ENCODE data around the gene XYLT2. TPM values are rescaled to one million over a fixed set of nuclear protein-coding genes. Genes with fewer than 3 reads are reported as not detected.

XYLT2 gene
- total RNA-seq = 37.4 and 45.2 TPM in 2 replicates

DNA sequence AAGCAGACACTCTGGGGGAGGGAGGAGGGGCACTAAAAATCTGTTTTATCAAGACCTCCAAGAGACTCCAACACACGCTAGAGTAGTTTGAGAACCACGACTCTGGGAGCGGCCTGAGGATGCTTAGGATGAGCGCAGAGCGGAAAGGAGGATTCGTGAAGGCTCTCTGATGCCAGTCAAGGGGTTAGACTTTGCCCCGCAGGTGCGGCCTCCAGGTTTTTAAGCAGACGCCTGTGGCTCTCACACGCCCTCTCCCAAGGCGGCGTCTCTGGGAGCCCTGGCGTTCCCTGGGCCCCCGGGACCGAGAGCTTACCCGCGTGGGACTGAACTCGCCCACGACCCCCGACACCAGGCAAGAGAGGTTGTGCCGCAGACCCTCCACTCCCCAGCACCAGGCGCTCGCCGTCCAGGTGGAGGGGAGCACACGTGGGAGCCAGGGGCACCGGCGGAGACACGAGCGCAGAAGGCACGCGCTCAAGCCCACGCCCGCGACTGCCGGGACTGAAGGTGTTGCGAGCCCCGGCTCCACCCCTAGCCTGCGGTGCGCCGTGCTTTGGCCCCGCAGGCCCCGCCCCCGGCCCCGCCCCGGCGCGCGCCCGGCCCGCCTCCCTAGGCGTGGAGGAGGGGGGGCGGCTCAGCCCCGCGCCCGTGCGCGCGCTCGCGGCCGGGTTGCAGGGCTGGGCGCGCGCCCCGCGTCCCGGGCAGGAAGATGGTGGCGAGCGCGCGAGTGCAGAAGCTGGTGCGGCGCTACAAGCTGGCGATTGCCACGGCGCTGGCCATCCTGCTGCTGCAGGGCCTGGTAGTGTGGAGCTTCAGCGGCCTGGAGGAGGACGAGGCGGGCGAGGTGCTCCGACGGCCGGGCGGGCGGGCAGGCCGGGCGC lies at the start of gene XYLT2:
TSS of gene XYLT2 (plus strand) at position 695 of the 881 bp plus-strand sequence. CDS start at position 710, 15 bp downstream.

DNA sequence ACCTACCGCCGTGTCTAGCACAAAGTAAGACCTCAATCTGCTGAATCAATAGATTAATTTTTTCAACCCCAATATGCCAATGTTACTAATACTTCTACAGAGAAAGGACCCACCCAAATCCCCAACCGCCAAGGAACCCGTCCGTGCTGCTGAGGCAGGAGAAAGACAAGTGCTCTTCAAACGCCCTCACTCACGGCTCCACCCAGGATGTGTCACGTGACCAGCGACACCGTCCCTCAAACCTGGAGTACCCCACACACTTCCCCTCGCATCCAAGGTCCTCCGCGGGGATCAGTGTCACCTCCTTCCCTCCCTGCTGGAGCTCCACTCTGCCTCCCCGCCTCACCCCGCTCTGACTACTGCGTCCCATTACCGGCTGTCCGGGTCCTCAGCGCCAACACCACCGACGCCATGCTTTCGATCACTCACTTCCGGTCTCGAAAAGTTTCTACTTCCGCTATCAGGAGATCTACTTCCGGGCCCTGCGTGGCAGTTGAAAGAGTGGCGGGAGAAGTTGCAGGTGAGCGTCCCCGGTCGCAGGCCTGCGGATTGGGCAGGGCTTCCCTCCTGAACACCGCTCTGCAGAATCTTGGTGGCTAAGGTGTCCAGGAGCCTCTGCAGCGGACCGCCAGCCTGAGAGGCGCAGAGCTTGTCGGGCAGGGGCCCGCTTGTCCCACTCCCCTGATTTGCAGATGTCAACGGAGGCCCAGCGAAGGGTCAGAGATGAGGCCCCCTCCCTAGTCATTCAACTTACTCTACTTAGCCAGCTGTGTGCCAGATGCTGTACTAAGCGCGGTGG lies 27.0 kb downstream of the XYLT2 start, which contains the start of the genes EME1 and MRPL27:
TSS of gene EME1 (plus strand) at position 472 of the 799 bp plus-strand sequence. CDS start 1,980 bp downstream, outside the sequence.
TSS of gene MRPL27 (minus strand) at position 427 of the 799 bp plus-strand sequence. CDS start at position 413, 14 bp downstream.

DNA sequence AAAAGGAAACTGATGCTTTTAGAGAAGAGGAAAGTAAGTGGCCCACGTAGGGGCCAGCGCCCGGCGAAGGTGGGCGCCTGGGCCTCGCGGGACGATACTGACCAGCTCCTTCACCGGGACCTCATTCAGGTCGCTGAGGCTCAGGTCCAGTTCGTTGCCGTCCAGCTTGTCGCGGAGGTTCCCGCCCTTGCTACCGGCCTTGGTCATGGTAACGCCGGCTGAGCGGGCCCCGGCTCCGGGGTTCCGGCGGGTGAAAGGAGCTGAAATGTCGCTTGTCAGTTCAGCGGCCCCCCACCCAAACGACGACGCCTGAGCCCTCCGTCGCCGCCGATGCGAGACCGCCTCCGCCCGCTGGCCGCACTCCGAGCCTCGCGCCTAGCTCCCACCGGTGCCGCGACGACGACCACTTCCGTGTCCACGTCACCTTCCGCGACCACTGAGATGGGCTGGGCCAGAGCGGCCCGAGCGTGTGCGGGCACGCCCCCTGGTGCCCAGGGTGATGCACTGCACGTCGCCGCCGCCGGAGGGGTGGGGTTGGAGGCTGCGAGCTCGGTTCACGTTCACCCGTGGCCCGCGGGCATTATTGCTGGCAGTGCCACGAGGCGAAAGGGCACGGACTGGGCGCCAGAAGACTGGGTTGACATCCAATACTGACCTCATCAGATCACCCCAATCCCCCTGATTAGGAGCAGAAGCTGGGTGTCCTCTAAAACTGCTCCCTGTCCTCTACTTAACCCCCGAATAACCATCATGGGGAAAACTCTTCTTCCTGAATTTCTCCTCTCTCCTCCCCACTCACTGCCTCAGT lies 51.4 kb downstream of the XYLT2 start, which contains the start of gene LRRC59:
TSS of gene LRRC59 (minus strand) at position 413 of the 808 bp plus-strand sequence. CDS start at position 207, 206 bp downstream.

Other genes starting within 250 kb of the XYLT2 start
- gene SAMD14, start 216.0 kb upstream of the XYLT2 start, total RNA-seq = 1.0 and 1.6 TPM in 2 replicates
- 37.4 and 44.1 TPM in 2 replicates for gene PPP1R9B, start 195.4 kb upstream of the XYLT2 start, total RNA-seq
- gene SGCA, start 180.1 kb upstream of the XYLT2 start, total RNA-seq = 0.26 and 0.47 TPM in 2 replicates
- gene COL1A1, start 144.5 kb upstream of the XYLT2 start, total RNA-seq = 1,180 and 1,635 TPM in 2 replicates
- 0.09 and 0.16 TPM in 2 replicates for gene TMEM92, start 71.7 kb upstream of the XYLT2 start, total RNA-seq
- 62.3 and 77.3 TPM in 2 replicates for gene MRPL27, start 27.1 kb downstream of the XYLT2 start, total RNA-seq
- gene EME1, start 27.1 kb downstream of the XYLT2 start, total RNA-seq = 0.52 and 0.79 TPM in 2 replicates
- gene LRRC59, start 51.4 kb downstream of the XYLT2 start, total RNA-seq = 84.9 and 86.1 TPM in 2 replicates
- 47.8 and 57.2 TPM in 2 replicates for gene ACSF2, start 80.1 kb downstream of the XYLT2 start, total RNA-seq
- gene CHAD, start 122.8 kb downstream of the XYLT2 start, total RNA-seq = not detected in 2 replicates
- gene RSAD1, start 132.7 kb downstream of the XYLT2 start, total RNA-seq = 20.1 and 21.3 TPM in 2 replicates
- 1.3 and 2.6 TPM in 2 replicates for gene MYCBPAP, start 162.3 kb downstream of the XYLT2 start, total RNA-seq
- gene EPN3, start 186.6 kb downstream of the XYLT2 start, total RNA-seq = not detected in 2 replicates
- 58.0 and 67.0 TPM in 2 replicates for gene SPATA20, start 201.0 kb downstream of the XYLT2 start, total RNA-seq
- 0.32 and 1.0 TPM in 2 replicates for gene CACNA1G, start 214.6 kb downstream of the XYLT2 start, total RNA-seq

All from bronchial smooth muscle cell (primary cell).